Prostate gland (tissue), 2 donors: ENCODE measurements around the gene GNMT. TPM values are rescaled to one million over a fixed set of nuclear protein-coding genes. Genes with fewer than 3 reads are reported as not detected.

Experiments
- DNase-seq: peaks from one replicate; pipeline ENCODE4 v3.0.0-alpha.2; 2019; ENCODE audit warnings: low spot score
- H3K27ac ChIP-seq, 2 donors: fragments of 200-600 bp; sonication (generic); 2 replicates each; pipeline ENCODE4 v1.5.1; 2017 to 2019
- H3K27me3 ChIP-seq: fragments of 200-600 bp; sonication (generic); replicated peaks from 2 replicates; pipeline ENCODE4 v1.5.1; 2019; ENCODE audit not compliant: insufficient read depth
- H3K36me3 ChIP-seq, 2 donors: fragments of 200-600 bp; sonication (generic); 1 replicate in 1 of 2; 2 replicates in 1 of 2; pipeline versions ENCODE4 v1.5.1 to v1.8.1; 2017 to 2019
- H3K4me1 ChIP-seq: fragments of 200-600 bp; sonication (generic); replicated peaks from 2 replicates; pipeline ENCODE4 v1.5.1; 2019
- H3K4me3 ChIP-seq, 2 donors: fragments of 200-600 bp; sonication (generic); 2 replicates each; pipeline ENCODE4 v1.5.1; 2017 to 2019
- H3K9me3 ChIP-seq: fragments of 200-600 bp; sonication (generic); 2 replicates; pipeline ENCODE4 v1.5.1; 2017
- POLR2A ChIP-seq: fragments of 450-650 bp; IDR thresholded peaks from one replicate; pipeline ENCODE4 v1.6.1; 2016; ENCODE audit warnings: antibody characterized with exemption, mild to moderate bottlenecking
- POLR2AphosphoS5 ChIP-seq: sonication (generic); formaldehyde crosslinking; IDR thresholded peaks from one replicate; pipeline ENCODE4 v1.6.1; 2017; ENCODE audit warnings: antibody characterized with exemption
- WGBS: methylation state at CpG from one replicate; pipeline ENCODE4 v1.1.5; 2018; 5-methylcytosine and 5-hydroxymethylcytosine counted together
- intact Hi-C: fragments of 100-400 bp; cut with DNase I; formaldehyde crosslinking; loops from one replicate; pipeline ENCODE4 v1.14.2; 2022
- total RNA-seq, 2 donors: library from RNA; depleted of rRNA; stranded (reverse); fragments of >200 nt; gene quantifications; one replicate each; pipeline ENCODE4 v1.1.0, GENCODE V29; 2016
- TF ChIP-seq, protein P1 (sequence below), 4 experiments: fragments of 200-600 bp in 2 of 4; fragments of 450-650 bp in 2 of 4; sonication (generic) in 2 of 4; IDR thresholded peaks; 1 replicate in 3 of 4; 2 replicates in 1 of 4; pipeline ENCODE4 v1.5.1; 2016 to 2019; ENCODE audit warnings: antibody characterized with exemption in 4 of 4, mild to moderate bottlenecking in 2 of 4, moderate library complexity in 2 of 4

The GNMT gene
- total RNA-seq, 2 donors from 2014 or later: 14.7 to 85.9 TPM

DNA sequence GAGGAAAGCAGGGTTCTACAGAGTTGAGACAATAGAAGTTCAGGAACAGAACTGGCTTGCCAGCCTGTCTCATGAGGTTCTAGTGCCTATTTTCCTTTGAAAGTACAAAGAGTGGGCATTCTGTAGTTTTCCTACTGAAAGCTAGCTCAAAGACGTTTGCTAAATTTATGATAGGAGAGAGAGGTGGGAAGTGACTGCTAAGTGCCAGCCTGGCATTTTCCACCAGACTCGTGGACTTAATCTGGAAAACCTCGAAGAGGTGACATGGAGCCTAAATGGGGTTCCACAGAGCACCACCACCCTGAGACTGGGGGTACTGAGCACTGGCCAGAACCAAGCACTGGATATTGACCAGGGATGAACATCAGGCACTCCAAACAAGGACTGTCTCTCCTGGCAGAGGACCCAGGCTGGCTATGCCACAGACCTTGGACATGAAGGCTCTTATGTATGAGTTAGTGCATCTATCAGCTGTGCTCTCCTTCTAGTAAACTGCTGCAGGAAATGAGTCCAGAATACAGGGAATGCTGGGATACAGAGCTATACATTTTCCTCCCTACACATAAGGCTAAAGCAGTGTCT, 11.3 kb downstream of the GNMT start:
- Histone ChIP-seq H3K27ac (no peak overlapping the region), H3K4me3 (no peak overlapping the region), H3K36me3 (peaks cover 0 to 5% of the 10 kb centered on the region in 2 donors), H3K27me3 (no peaks in the 10 kb centered on the region), H3K4me1 (no peaks in the 10 kb centered on the region), H3K9me3 (no peaks in the 10 kb centered on the region)
- DNase-seq: no peak
- intact Hi-C loops: no loop called here
- 81% methylated on average over 3 of the region's 3 CpGs for WGBS
- TF ChIP-seq POLR2AphosphoS5 (no peak), POLR2A (no peak)
- TF ChIP-seq, protein P1, sequence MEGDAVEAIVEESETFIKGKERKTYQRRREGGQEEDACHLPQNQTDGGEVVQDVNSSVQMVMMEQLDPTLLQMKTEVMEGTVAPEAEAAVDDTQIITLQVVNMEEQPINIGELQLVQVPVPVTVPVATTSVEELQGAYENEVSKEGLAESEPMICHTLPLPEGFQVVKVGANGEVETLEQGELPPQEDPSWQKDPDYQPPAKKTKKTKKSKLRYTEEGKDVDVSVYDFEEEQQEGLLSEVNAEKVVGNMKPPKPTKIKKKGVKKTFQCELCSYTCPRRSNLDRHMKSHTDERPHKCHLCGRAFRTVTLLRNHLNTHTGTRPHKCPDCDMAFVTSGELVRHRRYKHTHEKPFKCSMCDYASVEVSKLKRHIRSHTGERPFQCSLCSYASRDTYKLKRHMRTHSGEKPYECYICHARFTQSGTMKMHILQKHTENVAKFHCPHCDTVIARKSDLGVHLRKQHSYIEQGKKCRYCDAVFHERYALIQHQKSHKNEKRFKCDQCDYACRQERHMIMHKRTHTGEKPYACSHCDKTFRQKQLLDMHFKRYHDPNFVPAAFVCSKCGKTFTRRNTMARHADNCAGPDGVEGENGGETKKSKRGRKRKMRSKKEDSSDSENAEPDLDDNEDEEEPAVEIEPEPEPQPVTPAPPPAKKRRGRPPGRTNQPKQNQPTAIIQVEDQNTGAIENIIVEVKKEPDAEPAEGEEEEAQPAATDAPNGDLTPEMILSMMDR (IDR thresholded peaks at IDR 0.05): no peak

DNA sequence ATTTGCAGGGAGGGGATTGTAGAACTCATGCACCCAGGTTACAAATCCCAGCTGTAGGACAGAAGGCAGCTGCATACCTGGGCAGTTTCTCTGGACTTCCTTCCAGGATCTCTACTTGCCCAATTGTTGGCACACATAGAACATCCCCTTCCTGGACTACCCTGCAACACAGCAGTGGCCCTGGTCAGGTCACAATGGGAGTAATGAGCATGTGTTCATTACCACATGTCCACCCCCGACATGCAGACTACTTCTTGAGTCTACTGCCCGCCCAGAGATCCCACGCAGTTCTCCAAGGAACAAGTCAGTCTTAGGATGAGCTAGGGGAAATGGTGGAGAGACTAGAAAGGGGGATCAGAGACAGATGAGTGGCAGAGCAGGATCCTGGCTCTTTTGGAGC, 13.4 kb downstream of the GNMT start:
- intact Hi-C loops: no loop called here
- WGBS: 97% methylated on average over 3 of the region's 3 CpGs

DNA sequence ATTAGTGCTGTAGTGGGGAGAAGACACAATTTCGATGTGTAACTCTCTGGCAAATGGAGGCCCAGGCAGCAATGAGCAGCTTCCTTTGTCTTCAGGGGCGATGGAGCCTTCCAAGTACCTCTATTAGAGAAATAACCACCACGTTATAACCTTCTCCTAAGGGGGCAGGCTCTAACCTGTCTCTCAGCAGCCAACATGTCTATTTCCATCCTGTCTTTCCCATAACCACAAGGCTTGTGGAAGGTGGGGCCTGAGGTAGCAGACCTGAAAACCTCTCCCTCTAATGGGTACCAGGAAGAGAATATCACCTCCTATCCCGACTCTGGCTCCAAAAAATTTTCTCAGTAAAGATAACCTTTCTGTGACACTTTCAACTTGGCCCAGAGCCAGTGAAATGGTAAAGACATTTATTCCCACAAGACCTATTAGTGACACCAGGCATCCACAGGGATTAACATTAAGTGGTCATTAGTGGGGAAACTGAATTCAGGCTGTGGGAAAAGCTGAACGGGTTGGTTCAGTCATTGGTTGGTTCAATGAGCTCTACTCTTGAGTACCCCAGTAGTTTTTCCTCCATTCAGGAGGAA, 14.5 kb downstream of the GNMT start:
- peaks cover 3% of the 10 kb centered on the region for H3K4me1 ChIP-seq
- H3K27ac ChIP-seq: no peak overlapping the region
- WGBS: 60% methylated on average over 5 of the region's 5 CpGs
- TF ChIP-seq POLR2AphosphoS5 (no peak), POLR2A (no peak)
- TF ChIP-seq, protein P1 (IDR thresholded peaks at IDR 0.05): no peak
- no peaks in the 10 kb centered on the region for H3K27me3 ChIP-seq
- intact Hi-C loops: no loop called here
- DNase-seq: no peak
- no peak overlapping the region for H3K4me3 ChIP-seq
- no peaks in the 10 kb centered on the region for H3K9me3 ChIP-seq
- H3K36me3 ChIP-seq: no peaks in the 10 kb centered on the region

More for the DNA sequence above, 13.4 kb downstream of the GNMT start:
- Histone ChIP-seq H3K4me1 (no peaks in the 10 kb centered on the region), H3K9me3 (no peaks in the 10 kb centered on the region), H3K27me3 (no peaks in the 10 kb centered on the region), H3K36me3 (no peaks in the 10 kb centered on the region), H3K27ac (no peak overlapping the region), H3K4me3 (no peak overlapping the region)
- DNase-seq: no peak
- no peak for TF ChIP-seq POLR2AphosphoS5
- TF ChIP-seq POLR2A: no peak
- TF ChIP-seq, protein P1 (IDR thresholded peaks at IDR 0.05): no peak

DNA sequence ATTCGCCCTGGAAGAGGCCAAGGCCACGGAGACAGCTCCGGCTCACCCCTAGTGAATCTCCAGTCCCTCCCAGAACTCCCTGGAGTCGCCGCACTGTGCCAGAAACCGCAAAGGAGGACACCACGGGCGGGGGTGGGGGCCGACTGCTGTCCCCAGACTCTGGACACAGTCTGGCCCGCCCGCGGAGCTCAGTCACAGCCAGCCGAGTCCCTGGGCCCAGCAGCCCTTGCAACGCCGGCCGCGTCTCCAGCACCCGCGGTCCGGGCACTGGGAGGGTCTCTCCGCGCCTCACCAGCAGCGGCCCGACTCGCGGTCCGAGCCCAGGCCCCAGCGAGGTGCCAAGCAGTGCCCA, 17.9 kb downstream of the GNMT start:
- H3K9me3 ChIP-seq: no peaks in the 10 kb centered on the region
- no peak for TF ChIP-seq POLR2A
- no peak for TF ChIP-seq POLR2AphosphoS5
- TF ChIP-seq, protein P1 (IDR thresholded peaks at IDR 0.05): no peak
- H3K36me3 ChIP-seq: no peaks in the 10 kb centered on the region
- peak overlapping the region; percentile 84 to 91 for H3K4me3 ChIP-seq
- H3K4me1 ChIP-seq: peaks cover 4% of the 10 kb centered on the region
- intact Hi-C loops: no loop called here
- WGBS: 4% methylated on average over 6 of the region's 28 CpGs
- H3K27me3 ChIP-seq: no peaks in the 10 kb centered on the region
- no peak for DNase-seq
- peak overlapping the region; percentile 79 to 91 for H3K27ac ChIP-seq

DNA sequence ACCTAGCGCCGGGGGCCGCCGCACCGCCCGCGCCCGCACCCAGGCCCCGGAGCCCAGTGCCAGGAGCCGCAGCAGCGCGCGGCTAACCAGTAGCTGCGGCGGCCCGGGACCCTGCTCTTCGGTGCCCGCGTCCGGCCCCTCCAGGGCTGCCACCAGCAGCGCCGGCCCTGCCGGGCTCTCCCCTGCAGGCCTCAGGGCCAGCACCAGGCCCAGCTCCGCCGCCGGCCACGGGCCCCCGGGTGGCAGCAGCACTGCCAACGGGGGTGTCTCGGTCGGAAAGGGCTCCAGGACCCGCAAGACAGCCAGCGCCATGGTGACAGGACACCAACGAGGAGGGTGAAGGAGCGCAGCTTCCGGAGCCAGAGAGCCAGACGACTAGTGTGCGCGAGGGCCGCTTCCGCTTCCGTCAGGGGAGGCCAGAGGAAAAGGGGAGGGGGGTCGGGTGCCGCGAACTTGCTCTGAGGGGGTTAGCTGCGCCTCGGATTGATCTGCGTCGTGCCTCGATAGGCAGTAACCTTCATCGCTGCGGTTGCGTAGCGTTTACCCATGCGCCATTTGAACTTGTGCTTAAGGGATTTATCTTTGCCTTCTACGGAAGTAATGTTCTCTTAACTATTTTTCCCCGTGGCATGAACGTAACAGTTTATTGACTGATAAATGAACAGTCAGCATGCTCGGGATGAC, 18.4 kb downstream of the GNMT start, which contains the start of gene PEX6:
PEX6 (minus strand) TSS at position 343 of the 684 bp plus-strand sequence; CDS start at position 312, 31 bp downstream.
- peaks cover 4% of the 10 kb centered on the region for H3K4me1 ChIP-seq
- TF ChIP-seq POLR2AphosphoS5 (peak; percentile 55), POLR2A (peak; percentile 16)
- TF ChIP-seq, protein P1 (IDR thresholded peaks at IDR 0.05): no peak
- peak; percentile 74 for DNase-seq
- H3K36me3 ChIP-seq: no peaks in the 10 kb centered on the region
- intact Hi-C loops: no loop called here
- WGBS: under 1% methylated on average over 31 of the region's 59 CpGs
- no peaks in the 10 kb centered on the region for H3K27me3 ChIP-seq
- no peaks in the 10 kb centered on the region for H3K9me3 ChIP-seq
- H3K4me3 ChIP-seq: peak within 1 kb of the TSS; percentile 84 to 91
- peak within 1 kb of the TSS; percentile 79 to 91 for H3K27ac ChIP-seq
